ENCODE data around the gene FAM204A.

Gene FAM204A

DNA sequence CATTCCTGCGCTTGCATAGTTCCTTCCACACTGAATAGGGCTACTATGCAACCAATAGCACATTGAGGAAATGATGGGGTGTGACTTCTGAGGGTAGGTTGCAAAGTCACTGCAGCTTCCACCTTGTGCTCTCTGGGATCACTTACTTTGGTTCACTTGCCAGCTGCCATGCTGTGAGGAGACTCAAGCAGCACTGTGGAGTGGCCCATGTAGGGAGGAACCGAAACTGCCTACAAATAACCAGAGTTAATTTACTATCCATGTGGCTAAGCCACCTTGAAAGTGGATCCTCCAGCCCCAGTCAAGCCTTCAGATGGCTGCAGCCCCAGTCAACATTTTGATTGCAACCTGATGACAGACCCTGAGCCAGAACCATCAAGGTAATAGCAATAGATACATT lies 64.3 kb downstream of the FAM204A start:
- DNase-seq: no peak

DNA sequence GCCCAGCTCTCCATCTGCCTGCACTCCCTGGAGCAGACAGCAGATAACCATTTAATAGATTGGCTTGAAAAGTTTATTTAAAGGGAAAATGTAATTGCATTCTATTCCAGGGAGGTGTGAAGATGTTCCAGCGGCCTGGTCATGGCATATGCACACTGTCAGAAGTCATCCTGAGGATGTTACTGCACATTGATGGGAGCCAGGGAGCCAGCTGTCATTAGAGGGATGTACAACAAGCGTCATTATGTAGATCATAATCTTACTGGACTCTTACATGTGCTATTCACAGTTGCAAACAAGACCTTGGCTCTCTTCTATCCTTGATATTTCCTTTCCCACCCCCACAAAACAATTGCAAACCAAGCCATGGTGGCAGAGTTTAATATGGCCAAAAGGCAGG lies 65.4 kb downstream of the FAM204A start:
- DNase-seq: no peak

DNA sequence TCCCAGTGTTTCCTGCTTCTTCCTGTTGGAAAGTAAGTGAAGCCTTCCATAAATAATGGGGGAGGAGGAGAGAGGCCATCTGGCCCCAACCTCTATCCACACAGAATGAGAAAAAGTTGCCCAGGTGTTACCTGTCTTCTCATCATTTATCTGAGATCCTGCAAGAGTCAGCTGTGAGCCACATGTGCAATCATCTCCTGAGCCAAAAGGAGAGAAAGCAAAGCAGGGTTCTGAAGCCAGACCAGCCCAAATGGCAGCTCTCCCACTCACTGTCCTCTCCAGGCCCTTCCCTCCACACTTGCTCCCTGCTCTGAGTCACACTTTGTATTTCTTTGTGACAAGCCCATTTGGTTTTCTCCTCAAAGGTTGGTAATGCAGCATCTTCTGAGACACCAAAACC lies 65.9 kb downstream of the FAM204A start:
- no peak for DNase-seq

- no peak for DNase-seq
These were observed 68.5 kb downstream of the FAM204A start for GRCh38 chr10:118273662-118274061.

GRCh38 chr10:118272767-118273166 lies 69.4 kb downstream of the FAM204A start:
- no peak for DNase-seq

- DNase-seq: no peak
These were observed 69.9 kb downstream of the FAM204A start for GRCh38 chr10:118272149-118272721.

DNA sequence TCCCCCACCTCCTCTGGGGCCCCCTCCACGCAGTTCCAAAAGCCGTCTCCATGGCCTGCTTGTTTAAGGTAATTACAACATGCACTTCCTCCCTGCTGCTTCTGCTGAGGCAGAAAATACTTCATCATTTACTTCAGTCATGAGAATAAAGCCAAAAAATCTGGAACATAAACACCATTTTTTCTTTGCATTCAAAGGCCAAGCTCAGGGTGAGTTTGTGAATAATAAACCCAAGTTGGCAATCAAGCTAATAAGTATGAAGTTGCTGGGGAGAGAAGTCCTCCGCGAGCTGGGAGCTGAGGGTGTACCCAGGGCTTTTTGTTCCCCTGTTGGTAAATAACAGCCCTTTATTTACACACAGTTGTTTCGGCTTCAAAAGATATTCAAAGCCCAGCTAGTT lies 70.5 kb downstream of the FAM204A start:
- no peak for DNase-seq

GRCh38 chr10:118266098-118266748 lies 75.9 kb downstream of the FAM204A start:
- no peak for DNase-seq

DNA sequence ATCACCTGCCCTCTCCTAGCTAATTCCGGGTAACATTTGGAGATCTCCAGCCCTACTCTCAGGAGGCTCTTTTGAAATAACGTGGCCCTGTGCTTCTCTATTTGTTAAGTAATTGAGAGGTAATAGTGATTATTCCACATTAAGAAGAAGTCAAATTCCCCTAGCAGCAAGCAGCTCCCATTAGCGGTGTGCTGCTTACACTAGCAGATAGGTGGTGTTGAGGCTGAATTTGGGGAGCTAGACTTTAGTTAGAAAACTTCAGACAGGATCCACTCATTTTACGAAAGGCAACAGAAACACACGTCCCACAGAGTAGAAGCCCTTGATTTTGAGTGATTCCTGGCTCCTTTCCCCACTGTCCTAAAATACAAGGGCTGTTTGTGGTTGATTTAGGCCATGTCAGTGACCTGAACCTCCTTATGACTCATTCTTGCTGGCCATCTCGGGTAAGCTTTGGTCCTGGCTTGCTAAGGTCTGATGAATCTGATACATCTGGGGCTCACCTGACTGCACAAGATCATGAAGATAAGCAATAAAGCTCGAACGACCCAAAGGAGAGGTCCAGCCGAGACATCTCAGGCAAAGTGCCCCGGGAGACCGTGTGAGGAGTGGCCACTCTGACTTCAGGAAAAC lies 77.2 kb downstream of the FAM204A start:
- DNase-seq: no peak

DNA sequence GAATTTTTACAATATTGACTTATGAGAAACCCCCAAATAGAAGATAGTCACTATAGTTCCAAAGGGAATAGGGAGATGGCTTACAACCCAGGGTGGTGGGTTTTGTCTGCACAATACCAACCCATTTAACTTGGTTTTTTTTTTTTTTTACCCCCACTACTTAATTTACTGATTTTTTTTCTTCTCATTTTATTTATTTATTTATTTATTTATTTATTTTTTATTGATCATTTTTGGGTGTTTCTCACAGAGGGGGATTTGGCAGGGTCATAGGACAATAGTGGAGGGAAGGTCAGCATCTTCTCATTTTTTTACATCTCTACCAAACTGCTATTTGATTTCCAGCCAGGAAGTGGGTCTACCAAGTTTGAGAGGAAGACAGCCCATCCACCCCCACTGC lies 77.9 kb downstream of the FAM204A start:
- DNase-seq: no peak

- DNase-seq: no peak
These were observed 79.6 kb downstream of the FAM204A start for GRCh38 chr10:118262538-118262937.

- no peak for DNase-seq
These were observed 82.7 kb downstream of the FAM204A start for GRCh38 chr10:118259288-118259906.

DNA sequence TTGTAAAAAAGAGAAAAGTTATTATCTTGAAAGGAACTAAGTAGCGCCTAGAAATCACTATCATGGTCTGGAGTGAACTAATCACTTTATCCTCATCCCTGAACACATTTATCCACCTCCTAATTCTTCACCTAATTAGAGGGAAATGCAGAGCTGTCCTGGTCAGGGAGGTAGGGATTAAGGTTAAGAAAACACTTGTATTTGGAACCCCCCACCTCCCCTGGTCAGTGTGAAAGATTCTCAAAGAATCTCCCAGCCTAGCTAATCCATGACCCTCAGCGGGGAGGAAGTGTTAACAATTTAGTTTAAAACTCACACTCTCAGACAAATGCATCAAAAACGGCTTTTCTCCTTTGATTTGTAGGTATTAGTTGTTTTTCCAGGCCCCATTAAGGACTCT lies 83.8 kb downstream of the FAM204A start:
- DNase-seq: no peak

GRCh38 chr10:118256825-118257570 lies 85.1 kb downstream of the FAM204A start:
- no peak for DNase-seq

DNA sequence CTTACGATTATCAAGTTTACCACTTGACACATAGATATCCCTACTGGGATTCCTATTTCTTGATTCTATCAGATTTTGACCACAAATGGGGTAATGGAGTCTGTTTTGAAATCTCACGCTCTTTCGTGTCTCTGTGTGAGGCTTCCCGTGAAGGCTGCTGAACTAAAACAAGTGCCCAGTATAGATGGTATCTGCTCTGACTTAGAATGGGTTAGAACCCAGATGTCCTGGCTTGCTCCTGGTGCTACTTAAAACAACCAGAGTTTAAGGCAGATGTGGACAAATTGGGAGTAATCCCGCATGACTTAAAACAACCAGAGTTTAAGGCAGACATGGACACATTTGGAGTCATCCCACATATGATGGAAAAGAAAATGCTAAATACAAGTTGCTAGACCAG lies 85.9 kb downstream of the FAM204A start:
- DNase-seq: no peak

DNA sequence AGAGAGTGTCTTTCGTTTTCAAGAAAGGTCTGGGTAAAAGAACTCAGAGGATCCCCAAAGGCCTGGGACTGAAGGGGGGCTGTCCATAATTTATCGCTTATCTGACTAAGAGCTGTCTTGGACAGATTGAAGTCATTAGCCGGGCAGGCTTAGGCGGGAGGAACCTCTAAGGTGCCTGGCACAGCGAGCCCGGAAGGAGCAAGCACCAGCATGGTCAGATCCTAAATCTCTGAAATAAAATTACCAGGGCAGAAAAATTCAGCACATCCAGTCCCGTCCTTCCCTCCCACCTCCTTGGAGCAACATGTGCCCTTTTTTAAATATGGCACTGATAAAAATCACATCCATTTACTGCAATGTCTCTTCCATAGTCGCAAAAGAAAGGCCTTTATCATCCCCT lies 86.8 kb downstream of the FAM204A start:
- DNase-seq: no peak

GRCh38 chr10:118254654-118255053 lies 87.5 kb downstream of the FAM204A start:
- DNase-seq: no peak

- DNase-seq: no peak
These were observed 88.7 kb downstream of the FAM204A start for GRCh38 chr10:118253397-118253796.

GRCh38 chr10:118251791-118252190 lies 90.3 kb downstream of the FAM204A start:
- DNase-seq: no peak

- no peak for DNase-seq
These were observed 92.4 kb downstream of the FAM204A start for GRCh38 chr10:118249714-118250113.

All from DMS153 (cell line).